ENCODE measurements around the gene TMEM17. TPM values are rescaled to one million over a fixed set of nuclear protein-coding genes. Genes with fewer than 3 reads are reported as not detected.

TMEM17 gene
- total and polyA plus RNA-seq, 9 of the 15 experiments (the other 6 are each of a cell fraction or from before 2014, with no cell fraction given) = 0.58 to 2.2 (median 1.2) TPM

GRCh38 chr2:62505750-62506420 lies at the start of gene TMEM17 (continued):
- TF ChIP-seq TARDBP (IDR thresholded peaks at IDR 0.05) = peak; percentile 82; the same call in 1 of the 2 replicates
- TF ChIP-seq, protein P1, sequence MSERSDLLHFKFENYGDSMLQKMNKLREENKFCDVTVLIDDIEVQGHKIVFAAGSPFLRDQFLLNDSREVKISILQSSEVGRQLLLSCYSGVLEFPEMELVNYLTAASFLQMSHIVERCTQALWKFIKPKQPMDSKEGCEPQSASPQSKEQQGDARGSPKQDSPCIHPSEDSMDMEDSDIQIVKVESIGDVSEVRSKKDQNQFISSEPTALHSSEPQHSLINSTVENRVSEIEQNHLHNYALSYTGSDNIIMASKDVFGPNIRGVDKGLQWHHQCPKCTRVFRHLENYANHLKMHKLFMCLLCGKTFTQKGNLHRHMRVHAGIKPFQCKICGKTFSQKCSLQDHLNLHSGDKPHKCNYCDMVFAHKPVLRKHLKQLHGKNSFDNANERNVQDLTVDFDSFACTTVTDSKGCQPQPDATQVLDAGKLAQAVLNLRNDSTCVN (CRISPR knock-in tag; IDR thresholded peaks at IDR 0.05) = no peak
- no peak for TF ChIP-seq ZNF280B (CRISPR knock-in tag; IDR thresholded peaks at IDR 0.05)
- TF ChIP-seq RBM17 (IDR thresholded peaks at IDR 0.05; ENCODE audit: borderline replicate concordance, low read depth, low read length) = no peak
- TF ChIP-seq E4F1 (CRISPR knock-in tag; IDR thresholded peaks at IDR 0.05; ENCODE audit: borderline replicate concordance) = no peak
- TF ChIP-seq PHB2 (IDR thresholded peaks at IDR 0.05; ENCODE audit: low read depth) = no peak
- 0 out of 2 replicates have a peak, but pooled peaks have one; percentile 59 for TF ChIP-seq ZHX1 (conservative IDR thresholded peaks at IDR 0.05; ENCODE audit: low read length)
- TF ChIP-seq ZC3H8 (IDR thresholded peaks at IDR 0.05) = no peak
- TF ChIP-seq NR3C1 (CRISPR knock-in tag; IDR thresholded peaks at IDR 0.05) = peak; percentile 36; the same call in 1 of the 2 replicates
- TF ChIP-seq, protein P2, sequence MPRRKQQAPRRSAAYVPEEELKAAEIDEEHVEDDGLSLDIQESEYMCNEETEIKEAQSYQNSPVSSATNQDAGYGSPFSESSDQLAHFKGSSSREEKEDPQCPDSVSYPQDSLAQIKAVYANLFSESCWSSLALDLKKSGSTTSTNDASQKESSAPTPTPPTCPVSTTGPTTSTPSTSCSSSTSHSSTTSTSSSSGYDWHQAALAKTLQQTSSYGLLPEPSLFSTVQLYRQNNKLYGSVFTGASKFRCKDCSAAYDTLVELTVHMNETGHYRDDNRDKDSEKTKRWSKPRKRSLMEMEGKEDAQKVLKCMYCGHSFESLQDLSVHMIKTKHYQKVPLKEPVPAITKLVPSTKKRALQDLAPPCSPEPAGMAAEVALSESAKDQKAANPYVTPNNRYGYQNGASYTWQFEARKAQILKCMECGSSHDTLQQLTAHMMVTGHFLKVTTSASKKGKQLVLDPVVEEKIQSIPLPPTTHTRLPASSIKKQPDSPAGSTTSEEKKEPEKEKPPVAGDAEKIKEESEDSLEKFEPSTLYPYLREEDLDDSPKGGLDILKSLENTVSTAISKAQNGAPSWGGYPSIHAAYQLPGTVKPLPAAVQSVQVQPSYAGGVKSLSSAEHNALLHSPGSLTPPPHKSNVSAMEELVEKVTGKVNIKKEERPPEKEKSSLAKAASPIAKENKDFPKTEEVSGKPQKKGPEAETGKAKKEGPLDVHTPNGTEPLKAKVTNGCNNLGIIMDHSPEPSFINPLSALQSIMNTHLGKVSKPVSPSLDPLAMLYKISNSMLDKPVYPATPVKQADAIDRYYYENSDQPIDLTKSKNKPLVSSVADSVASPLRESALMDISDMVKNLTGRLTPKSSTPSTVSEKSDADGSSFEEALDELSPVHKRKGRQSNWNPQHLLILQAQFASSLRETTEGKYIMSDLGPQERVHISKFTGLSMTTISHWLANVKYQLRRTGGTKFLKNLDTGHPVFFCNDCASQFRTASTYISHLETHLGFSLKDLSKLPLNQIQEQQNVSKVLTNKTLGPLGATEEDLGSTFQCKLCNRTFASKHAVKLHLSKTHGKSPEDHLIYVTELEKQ (CRISPR knock-in tag; IDR thresholded peaks at IDR 0.05) = no peak
- peak; percentile 41; the same call in 1 of the 2 replicates for TF ChIP-seq ETV5 (CRISPR knock-in tag; IDR thresholded peaks at IDR 0.05; ENCODE audit: low read depth)
- peak; percentile 73 for TF ChIP-seq CREB1 (IDR thresholded peaks at IDR 0.05)
- TF ChIP-seq CREB1 (CRISPR knock-in tag; IDR thresholded peaks at IDR 0.05) = peak; percentile 81
- TF ChIP-seq HMGN3 (IDR thresholded peaks at IDR 0.05; ENCODE audit: borderline replicate concordance, extremely low read depth, insufficient read length, low read depth, low read length) = peak; percentile 21
